ENCODE data around the gene INSIG1. TPM values are rescaled to one million over a fixed set of nuclear protein-coding genes. Genes with fewer than 3 reads are reported as not detected.

INSIG1 gene
- total RNA-seq, 1 donor from 2014 or later = 392 TPM

GRCh38 chr7:155308330-155309020, 10.8 kb downstream of the INSIG1 start:
- TF ChIP-seq CTCF (conservative IDR thresholded peaks at IDR 0.05; ENCODE audit: low read depth, low read length) = no peak
- no peak for DNase-seq (ENCODE audit: low read depth)
- no peak overlapping the region for H3K4me3 ChIP-seq (ENCODE audit: low read depth, low read length)

- no peak for TF ChIP-seq CTCF (conservative IDR thresholded peaks at IDR 0.05; ENCODE audit: low read depth, low read length)
- no peak for DNase-seq (ENCODE audit: low read depth)
- H3K4me3 ChIP-seq (ENCODE audit: low read depth, low read length) = no peak overlapping the region
Observed at GRCh38 chr7:155309021-155309338, 11.3 kb downstream of the INSIG1 start.

- no peak for DNase-seq (ENCODE audit: low read depth)
- no peak overlapping the region for H3K4me3 ChIP-seq (ENCODE audit: low read depth, low read length)
- TF ChIP-seq CTCF (conservative IDR thresholded peaks at IDR 0.05; ENCODE audit: low read depth, low read length) = no peak
Observed at GRCh38 chr7:155310425-155311114, 12.9 kb downstream of the INSIG1 start.

GRCh38 chr7:155311826-155312537, 14.3 kb downstream of the INSIG1 start:
- TF ChIP-seq CTCF (conservative IDR thresholded peaks at IDR 0.05; ENCODE audit: low read depth, low read length) = no peak
- H3K4me3 ChIP-seq (ENCODE audit: low read depth, low read length) = no peak overlapping the region
- no peak for DNase-seq (ENCODE audit: low read depth)

GRCh38 chr7:155312633-155313032, 15.0 kb downstream of the INSIG1 start:
- no peak for TF ChIP-seq CTCF (conservative IDR thresholded peaks at IDR 0.05; ENCODE audit: low read depth, low read length)
- DNase-seq (ENCODE audit: low read depth) = no peak
- no peak overlapping the region for H3K4me3 ChIP-seq (ENCODE audit: low read depth, low read length)

GRCh38 chr7:155313096-155313495, 15.4 kb downstream of the INSIG1 start:
- H3K4me3 ChIP-seq (ENCODE audit: low read depth, low read length) = no peak overlapping the region
- TF ChIP-seq CTCF (conservative IDR thresholded peaks at IDR 0.05; ENCODE audit: low read depth, low read length) = no peak
- no peak for DNase-seq (ENCODE audit: low read depth)
